Measurements from ENCODE around the gene CNTN4.

CNTN4 gene

GRCh38 chr3:2771193-2771592 lies 672.5 kb downstream of the CNTN4 start:
- in situ Hi-C loops (cut with HindIII; ENCODE audit: low sequenced_read_pairs), result no loop called here
- TF ChIP-seq CTCF (IDR thresholded peaks at IDR 0.05; ENCODE audit: low read depth, low read length, missing control alignments), result no peak
- no peak for DNase-seq (ENCODE audit: low read depth)
- H3K4me3 ChIP-seq (ENCODE audit: low read depth, low read length), result no peak overlapping the region

GRCh38 chr3:2771741-2772140 lies 673.1 kb downstream of the CNTN4 start:
- no peak for DNase-seq (ENCODE audit: low read depth)

GRCh38 chr3:2772803-2773202 lies 674.1 kb downstream of the CNTN4 start:
- no peak overlapping the region for H3K4me3 ChIP-seq (ENCODE audit: low read depth, low read length)
- TF ChIP-seq CTCF (IDR thresholded peaks at IDR 0.05; ENCODE audit: low read depth, low read length, missing control alignments), result no peak
- DNase-seq (ENCODE audit: low read depth), result no peak
- in situ Hi-C loops (cut with HindIII; ENCODE audit: low sequenced_read_pairs), result no loop called here

More at GRCh38 chr3:2771741-2772140, 673.1 kb downstream of the CNTN4 start:
- no peak for TF ChIP-seq CTCF (IDR thresholded peaks at IDR 0.05; ENCODE audit: low read depth, low read length, missing control alignments)
- in situ Hi-C loops (cut with HindIII; ENCODE audit: low sequenced_read_pairs), result no loop called here
- no peak overlapping the region for H3K4me3 ChIP-seq (ENCODE audit: low read depth, low read length)

GRCh38 chr3:2774481-2775249 lies 676.0 kb downstream of the CNTN4 start:
- in situ Hi-C loops (cut with HindIII; ENCODE audit: low sequenced_read_pairs), result no loop called here
- no peak for TF ChIP-seq CTCF (IDR thresholded peaks at IDR 0.05; ENCODE audit: low read depth, low read length, missing control alignments)
- H3K4me3 ChIP-seq (ENCODE audit: low read depth, low read length), result no peak overlapping the region
- no peak for DNase-seq (ENCODE audit: low read depth)

GRCh38 chr3:2783261-2783660 lies 684.6 kb downstream of the CNTN4 start:
- no peak for DNase-seq (ENCODE audit: low read depth)
- in situ Hi-C loops (cut with HindIII; ENCODE audit: low sequenced_read_pairs), result no loop called here
- H3K4me3 ChIP-seq (ENCODE audit: low read depth, low read length), result no peak overlapping the region
- no peak for TF ChIP-seq CTCF (IDR thresholded peaks at IDR 0.05; ENCODE audit: low read depth, low read length, missing control alignments)

- DNase-seq (ENCODE audit: low read depth), result no peak
Measured at GRCh38 chr3:2784627-2785026, 686.0 kb downstream of the CNTN4 start.

More at GRCh38 chr3:2784627-2785026, 686.0 kb downstream of the CNTN4 start:
- no peak for TF ChIP-seq CTCF (IDR thresholded peaks at IDR 0.05; ENCODE audit: low read depth, low read length, missing control alignments)
- no peak overlapping the region for H3K4me3 ChIP-seq (ENCODE audit: low read depth, low read length)
- in situ Hi-C loops (cut with HindIII; ENCODE audit: low sequenced_read_pairs), result no loop called here
